Posterior cingulate gyrus (tissue), 11 donors: ENCODE data around the gene TBC1D2B.
"Not testable (repeated sequence)": the region's sequence is repeated elsewhere in the genome, so short reads cannot be mapped to it uniquely, and the experiment has no call there.

Experiments used
- DNase-seq, 10 donors: peaks; one replicate each; pipeline versions ENCODE4 v3.0.0 to v3.0.0-alpha.2; 2020 to 2021; ENCODE audit warnings: mixed read lengths in 3 of 10
- intact Hi-C: fragments of 100-400 bp; cut with DNase I; formaldehyde crosslinking; loops from one replicate; pipeline ENCODE4 v1.15.1; 2023

Gene TBC1D2B

GRCh38 chr15:77982127-77982490 is 95.4 kb downstream of the TBC1D2B start:
- DNase-seq: peak in 3 of 10 donors; percentile 3 to 69 (median 43)
- intact Hi-C loops: no loop called here

- intact Hi-C loops: no loop called here
- peak in 1 of 10 donors; percentile 70 for DNase-seq
Observed at GRCh38 chr15:77981281-77982126, 96.0 kb downstream of the TBC1D2B start.

DNA sequence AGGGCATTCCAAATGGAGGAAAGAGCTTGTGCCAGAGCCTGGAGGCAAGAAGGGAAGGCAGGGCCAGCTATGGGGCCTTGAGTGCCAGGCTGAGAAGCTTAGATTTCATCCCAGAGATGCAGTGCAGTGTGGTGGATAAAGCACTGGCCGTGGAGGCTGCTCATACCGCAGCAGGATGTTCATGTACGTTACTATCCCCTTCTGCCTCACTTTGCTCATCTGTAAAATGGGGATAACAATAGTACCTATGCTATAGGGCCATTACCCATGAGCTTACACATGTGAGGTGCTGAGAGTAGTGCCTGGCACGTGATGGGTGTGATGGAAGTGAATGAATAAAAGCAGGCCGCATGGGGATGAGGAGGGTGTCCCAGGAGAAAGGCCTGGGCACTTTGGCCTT is 96.8 kb downstream of the TBC1D2B start:
- intact Hi-C loops: not testable (repeated sequence)
- DNase-seq: peak in 1 of 10 donors; percentile 4

- intact Hi-C loops: no loop called here
- DNase-seq: peak in 2 of 10 donors; percentile 47 to 49
Observed at GRCh38 chr15:77980098-77980497, 97.4 kb downstream of the TBC1D2B start.

DNA sequence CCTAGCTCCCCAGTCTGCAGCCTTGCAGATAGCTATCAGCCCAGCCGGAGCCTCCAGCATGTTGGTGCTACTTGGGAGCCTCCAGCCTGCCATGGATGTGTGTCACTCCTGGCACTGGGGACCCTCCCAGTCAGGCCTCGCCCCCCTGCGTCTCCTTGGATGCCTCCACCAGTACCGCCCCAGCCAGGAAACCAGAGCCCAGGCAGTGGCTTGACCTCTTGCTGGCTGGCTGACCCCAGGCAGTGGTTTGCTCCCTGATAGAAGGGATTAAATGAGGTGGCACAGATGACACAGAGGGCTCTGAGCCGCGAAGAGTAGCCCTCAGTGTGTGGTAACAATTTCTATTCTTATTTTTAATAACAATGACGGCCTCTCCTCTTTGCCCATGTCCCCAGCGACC is 98.4 kb downstream of the TBC1D2B start:
- intact Hi-C loops: not testable (repeated sequence)
- peak in 3 of 10 donors; percentile 10 to 75 (median 45) for DNase-seq

DNA sequence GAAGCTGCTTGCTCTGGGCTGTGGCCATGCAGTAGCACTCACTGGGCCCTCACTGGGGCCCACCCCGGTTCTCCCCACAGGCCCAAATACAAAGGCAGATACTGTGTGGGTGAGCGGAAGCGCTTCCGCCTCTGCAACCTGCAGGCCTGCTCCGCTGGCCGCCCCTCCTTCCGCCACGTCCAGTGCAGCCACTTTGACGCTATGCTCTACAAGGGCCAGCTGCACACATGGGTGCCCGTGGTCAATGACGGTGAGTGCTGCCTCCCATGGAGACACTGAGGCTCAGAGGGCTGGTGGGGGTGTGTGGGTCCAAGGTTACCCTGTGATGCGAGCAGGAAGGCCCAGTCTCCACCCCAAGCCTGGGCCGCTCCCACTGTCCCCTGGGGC is 98.8 kb downstream of the TBC1D2B start:
- intact Hi-C loops, DNase-seq: not testable (repeated sequence)

DNA sequence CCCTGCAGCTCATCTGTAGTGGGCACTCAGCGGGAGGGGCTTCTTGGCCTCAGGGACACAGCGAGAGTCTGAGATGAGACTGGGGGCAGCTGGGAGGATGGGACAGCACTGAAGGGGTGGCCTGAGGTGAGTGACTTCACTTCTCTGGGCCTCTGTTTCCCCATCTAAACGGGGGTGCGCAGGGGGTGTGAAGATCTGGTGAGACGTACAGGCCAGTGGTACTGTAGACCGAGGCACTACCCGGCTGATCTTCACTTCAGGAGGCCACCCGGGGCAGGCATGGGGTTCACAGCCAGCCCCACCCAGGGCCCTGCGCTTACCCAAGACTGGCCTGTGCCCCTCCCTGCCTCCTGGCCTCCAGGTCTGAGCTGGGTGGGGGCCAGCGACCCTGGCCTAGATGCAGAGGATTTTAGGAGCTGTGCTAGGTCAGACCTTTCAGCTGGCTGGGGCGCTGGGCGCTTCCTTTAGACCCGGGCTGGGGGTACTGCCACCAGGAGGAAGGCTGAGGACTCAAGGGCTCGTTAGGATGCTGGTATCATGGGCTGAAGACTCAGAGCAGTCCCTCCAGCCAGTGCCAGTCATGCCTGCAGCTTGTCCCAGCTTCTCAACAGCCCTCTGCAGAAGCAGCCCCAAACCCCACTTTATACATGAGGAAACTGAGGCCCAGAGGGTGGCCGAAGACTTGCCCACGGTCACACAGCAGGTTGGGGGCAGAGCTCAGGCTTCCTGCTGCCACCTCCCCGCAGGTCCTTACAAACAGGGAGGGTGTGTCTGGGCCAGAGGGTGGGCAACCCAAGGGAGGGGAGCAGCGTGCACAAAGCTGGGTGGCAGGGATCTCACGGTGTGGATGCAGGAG is 99.4 kb downstream of the TBC1D2B start:
- intact Hi-C loops: not testable (repeated sequence)
- DNase-seq: peak in 3 of 10 donors; percentile 13 to 70 (median 48)

- intact Hi-C loops: not testable (repeated sequence)
- DNase-seq: peak in 2 of 10 donors; percentile 56 to 78
Observed at GRCh38 chr15:77976760-77977525, 100.6 kb downstream of the TBC1D2B start.

GRCh38 chr15:77976095-77976450 is 101.4 kb downstream of the TBC1D2B start:
- intact Hi-C loops: not testable (repeated sequence)
- peak in 2 of 10 donors; percentile 9 to 17 for DNase-seq

GRCh38 chr15:77975332-77976094 is 102.0 kb downstream of the TBC1D2B start:
- peak in 2 of 10 donors; percentile 13 to 90 for DNase-seq
- intact Hi-C loops: no loop called here

DNA sequence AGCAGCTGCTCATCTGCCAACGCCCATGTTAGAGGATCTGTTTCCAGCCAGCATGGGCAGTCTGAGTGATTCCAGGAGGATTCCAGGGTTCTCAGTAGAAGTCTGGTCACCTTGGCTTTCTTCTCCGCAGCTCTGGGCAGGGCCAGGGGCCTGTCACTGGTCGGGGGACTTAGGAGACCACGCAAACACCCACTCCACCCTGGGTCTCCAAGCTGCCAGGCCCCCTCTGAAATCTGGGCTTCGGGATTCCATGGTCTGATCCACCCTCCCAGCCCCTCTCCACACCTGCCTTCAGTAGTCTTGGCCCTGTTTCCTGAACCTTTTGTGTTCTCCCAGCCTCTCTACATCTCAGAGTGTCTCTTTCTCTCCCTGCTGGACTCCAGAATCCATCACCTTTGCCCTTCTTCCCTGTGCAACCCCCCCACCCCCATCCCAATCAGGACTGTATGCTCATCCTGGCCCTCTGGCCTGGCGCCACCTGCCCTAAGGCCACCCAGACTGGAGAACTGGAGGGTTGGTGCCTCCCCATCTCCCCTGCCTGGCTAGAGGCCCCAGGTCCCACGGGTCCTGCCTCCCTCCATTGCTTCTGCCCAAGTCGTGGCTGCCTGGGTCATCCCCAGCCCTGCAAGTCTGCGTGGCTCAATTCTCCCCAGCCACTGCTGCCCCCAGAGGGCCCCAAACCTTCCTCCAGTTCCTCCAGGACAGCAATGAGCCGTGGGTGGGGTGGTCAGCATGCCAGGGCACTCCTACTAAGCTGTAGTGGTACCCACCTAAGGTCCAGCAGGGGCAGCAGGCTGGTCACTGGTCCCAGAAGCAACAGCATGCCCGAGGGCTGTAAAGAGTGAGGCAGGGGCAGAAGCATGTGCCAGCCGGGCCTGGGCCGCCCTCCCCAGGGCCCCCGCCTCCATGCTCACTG is 102.8 kb downstream of the TBC1D2B start:
- intact Hi-C loops: no loop called here
- DNase-seq: peak in 1 of 10 donors; percentile 9

DNA sequence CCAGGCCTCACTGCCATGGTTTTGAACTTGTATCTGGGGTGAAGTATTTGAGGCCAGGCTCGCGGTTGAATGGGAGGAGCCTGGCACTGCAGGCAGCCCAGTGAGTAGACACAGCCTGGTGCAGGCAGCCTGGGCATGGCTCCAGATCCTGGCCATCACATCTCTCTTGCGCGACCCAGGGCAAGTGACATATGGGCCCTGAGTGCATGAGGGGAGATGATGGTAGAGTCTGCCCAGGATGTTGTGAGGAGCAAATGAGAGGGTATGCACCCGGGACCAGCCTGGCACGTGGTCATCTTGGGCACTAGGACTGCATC is 103.5 kb downstream of the TBC1D2B start:
- intact Hi-C loops: no loop called here
- DNase-seq: peak in 8 of 10 donors; percentile 38 to 93 (median 48)

DNA sequence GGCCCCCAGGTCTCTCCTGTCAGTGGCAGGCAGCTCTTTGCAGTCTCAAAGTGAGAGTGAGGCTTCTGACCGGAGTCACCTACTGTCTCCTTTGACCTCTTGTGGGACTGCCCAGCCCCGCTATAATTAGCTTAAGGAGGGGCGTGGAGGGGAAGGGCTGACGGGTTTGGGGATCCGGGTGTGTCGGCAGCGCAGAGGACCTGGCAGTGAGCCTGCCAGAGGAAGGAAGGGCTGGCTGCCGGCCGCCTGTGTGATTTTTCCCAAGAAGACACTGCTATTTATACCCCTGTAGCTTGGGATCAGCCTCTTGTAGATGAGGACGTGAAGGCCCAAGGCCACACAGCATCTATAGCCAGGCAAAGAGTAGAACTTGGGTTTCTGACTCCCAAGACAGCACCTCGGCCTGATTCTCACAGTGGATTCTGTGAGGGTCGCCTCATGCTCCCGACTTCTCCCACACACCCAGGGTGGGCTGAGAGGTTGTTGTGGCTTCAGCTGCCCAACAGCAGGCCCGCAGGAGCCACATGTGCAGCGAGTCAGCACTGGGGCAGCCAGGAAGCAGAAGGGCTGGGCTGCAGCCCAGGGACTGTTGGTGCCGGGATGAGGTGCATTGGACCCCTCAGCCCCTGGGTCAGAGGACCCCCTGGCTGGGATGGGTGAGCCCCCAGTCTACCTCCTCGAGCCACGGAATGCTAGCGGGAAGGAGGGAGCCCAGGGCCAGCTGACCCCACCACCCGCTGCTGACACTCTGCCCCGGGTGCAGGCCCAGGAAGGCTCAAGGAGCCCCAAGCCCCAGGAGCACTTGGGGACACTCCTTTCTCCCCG is 104.0 kb downstream of the TBC1D2B start:
- DNase-seq, intact Hi-C loops: not testable (repeated sequence)

DNA sequence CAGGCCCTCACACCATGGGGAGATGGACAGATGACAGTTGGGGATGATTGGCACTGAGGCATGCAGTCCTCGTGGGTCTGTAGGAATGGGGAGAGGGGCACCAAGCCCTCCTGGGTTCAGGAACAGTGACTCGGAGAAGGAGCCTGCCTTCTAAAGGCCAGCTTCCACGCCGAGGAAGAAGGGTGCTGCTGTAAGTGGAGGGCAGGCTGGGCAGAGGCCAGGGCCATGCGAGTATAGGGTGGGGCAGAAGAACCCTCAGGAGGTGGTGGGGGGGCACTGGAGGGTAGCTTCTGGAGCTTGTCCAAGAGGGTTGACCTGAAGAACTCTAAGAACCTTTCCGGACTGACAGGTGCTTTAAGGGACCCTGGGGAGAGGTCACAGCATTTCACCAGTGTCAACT is 104.8 kb downstream of the TBC1D2B start:
- intact Hi-C loops, DNase-seq: not testable (repeated sequence)

- DNase-seq, intact Hi-C loops: not testable (repeated sequence)
Observed at GRCh38 chr15:77971875-77972274, 105.6 kb downstream of the TBC1D2B start.

- DNase-seq, intact Hi-C loops: not testable (repeated sequence)
Observed at GRCh38 chr15:77970813-77971360, 106.6 kb downstream of the TBC1D2B start.

- intact Hi-C loops: loop anchor here (5.0 kb wide), 1 partner anchor 33 kb away; no protein-coding TSS in a partner anchor
Observed at GRCh38 chr15:77969055-77969454, 108.5 kb downstream of the TBC1D2B start.

DNA sequence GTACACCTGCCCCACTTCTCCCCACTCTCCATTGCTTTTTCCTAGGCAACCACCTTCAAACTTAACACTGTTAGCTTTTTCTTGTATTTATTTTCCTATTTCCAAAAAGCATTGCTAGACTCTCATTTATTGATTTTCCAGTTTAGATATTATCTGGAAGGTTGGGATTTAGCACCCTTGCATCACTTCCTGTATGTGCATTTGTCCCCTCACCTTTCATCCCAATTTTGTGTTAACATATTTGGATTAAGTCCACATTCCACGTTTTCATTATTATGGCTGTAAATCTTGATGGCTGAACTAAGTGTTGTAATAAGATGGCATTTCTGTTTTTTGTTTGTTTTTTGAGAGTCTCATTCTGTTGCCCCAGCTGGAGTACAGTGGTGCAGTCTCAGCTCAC is 109.7 kb downstream of the TBC1D2B start:
- DNase-seq: no peak
- intact Hi-C loops: loop anchor here (1.0 to 5.0 kb wide), 2 partner anchors 35 to 141 kb away; no protein-coding TSS in a partner anchor

More at GRCh38 chr15:77969055-77969454, 108.5 kb downstream of the TBC1D2B start:
- DNase-seq: no peak
